ENCODE results near the gene ANKS1A.

The ANKS1A gene

GRCh38 chr6:35051396-35051795 is 162.3 kb downstream of the ANKS1A start:
- H3K4me3 ChIP-seq (replicated peaks in 1 of 2; ENCODE audit: low read depth in 2 of 2, low read length in 2 of 2) = no peak overlapping the region
- no peak for TF ChIP-seq CTCF (IDR thresholded peaks at IDR 0.05; ENCODE audit: low read depth, low read length)
- DNase-seq (ENCODE audit: low read depth in 2 of 2) = no peak

GRCh38 chr6:35051997-35052583 is 163.0 kb downstream of the ANKS1A start:
- TF ChIP-seq CTCF (IDR thresholded peaks at IDR 0.05; ENCODE audit: low read depth, low read length) = no peak
- DNase-seq (ENCODE audit: low read depth in 2 of 2) = no peak
- H3K4me3 ChIP-seq (replicated peaks in 1 of 2; ENCODE audit: low read depth in 2 of 2, low read length in 2 of 2) = no peak overlapping the region

GRCh38 chr6:35052694-35053565 is 163.9 kb downstream of the ANKS1A start:
- no peak for TF ChIP-seq CTCF (IDR thresholded peaks at IDR 0.05; ENCODE audit: low read depth, low read length)
- peak in 1 of 2 donors; percentile 36 for DNase-seq (ENCODE audit: low read depth in 2 of 2)
- H3K4me3 ChIP-seq (replicated peaks in 1 of 2; ENCODE audit: low read depth in 2 of 2, low read length in 2 of 2) = no peak overlapping the region

GRCh38 chr6:35053701-35054100 is 164.6 kb downstream of the ANKS1A start:
- DNase-seq (ENCODE audit: low read depth in 2 of 2) = no peak
- TF ChIP-seq CTCF (IDR thresholded peaks at IDR 0.05; ENCODE audit: low read depth, low read length) = no peak
- no peak overlapping the region for H3K4me3 ChIP-seq (replicated peaks in 1 of 2; ENCODE audit: low read depth in 2 of 2, low read length in 2 of 2)

- no peak for TF ChIP-seq CTCF (IDR thresholded peaks at IDR 0.05; ENCODE audit: low read depth, low read length)
- no peak overlapping the region for H3K4me3 ChIP-seq (replicated peaks in 1 of 2; ENCODE audit: low read depth in 2 of 2, low read length in 2 of 2)
- no peak for DNase-seq (ENCODE audit: low read depth in 2 of 2)
Observed at GRCh38 chr6:35054106-35054742, 165.2 kb downstream of the ANKS1A start.

- no peak for DNase-seq (ENCODE audit: low read depth in 2 of 2)
- TF ChIP-seq CTCF (IDR thresholded peaks at IDR 0.05; ENCODE audit: low read depth, low read length) = no peak
- H3K4me3 ChIP-seq (replicated peaks in 1 of 2; ENCODE audit: low read depth in 2 of 2, low read length in 2 of 2) = no peak overlapping the region
Observed at GRCh38 chr6:35054743-35055130, 165.7 kb downstream of the ANKS1A start.

Data from cardiac fibroblast (primary cell).